GM12875 (cell line): ENCODE results near the gene CFAP100.

ENCODE experiments used
- H3K4me3 ChIP-seq: one replicate; pipeline ENCODE4 v1.5.1; 2011; ENCODE audit warnings: low read depth, low read length, control low read depth
- TF ChIP-seq, protein P1 (sequence below): IDR thresholded peaks from 2 replicates; pipeline ENCODE4 v1.5.1; 2011; ENCODE audit warnings: low read depth, mild to moderate bottlenecking, control low read depth, inconsistent platforms, low read length, moderate library complexity, borderline replicate concordance; ENCODE audit not compliant: insufficient read depth

CFAP100 gene

DNA sequence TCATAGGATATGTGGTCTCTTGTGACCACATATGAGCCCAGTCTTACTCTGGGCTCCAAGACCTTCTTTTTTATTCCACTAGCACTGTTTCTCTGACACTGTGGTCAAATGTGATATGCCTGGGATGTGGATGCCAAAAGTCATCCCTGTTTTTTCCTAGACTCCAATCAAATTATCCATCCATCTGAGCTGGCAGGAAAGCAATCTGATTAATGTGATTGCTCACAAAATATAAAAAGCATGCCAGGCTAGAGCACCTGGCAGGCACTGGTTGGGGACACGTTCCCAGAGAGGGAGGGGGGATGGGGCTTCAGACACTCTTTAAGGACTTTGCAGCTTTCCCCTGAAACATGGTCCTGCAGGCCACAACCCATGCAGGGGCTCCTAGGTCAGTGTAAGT is 3.1 kb upstream of the CFAP100 start:
- TF ChIP-seq, protein P1, sequence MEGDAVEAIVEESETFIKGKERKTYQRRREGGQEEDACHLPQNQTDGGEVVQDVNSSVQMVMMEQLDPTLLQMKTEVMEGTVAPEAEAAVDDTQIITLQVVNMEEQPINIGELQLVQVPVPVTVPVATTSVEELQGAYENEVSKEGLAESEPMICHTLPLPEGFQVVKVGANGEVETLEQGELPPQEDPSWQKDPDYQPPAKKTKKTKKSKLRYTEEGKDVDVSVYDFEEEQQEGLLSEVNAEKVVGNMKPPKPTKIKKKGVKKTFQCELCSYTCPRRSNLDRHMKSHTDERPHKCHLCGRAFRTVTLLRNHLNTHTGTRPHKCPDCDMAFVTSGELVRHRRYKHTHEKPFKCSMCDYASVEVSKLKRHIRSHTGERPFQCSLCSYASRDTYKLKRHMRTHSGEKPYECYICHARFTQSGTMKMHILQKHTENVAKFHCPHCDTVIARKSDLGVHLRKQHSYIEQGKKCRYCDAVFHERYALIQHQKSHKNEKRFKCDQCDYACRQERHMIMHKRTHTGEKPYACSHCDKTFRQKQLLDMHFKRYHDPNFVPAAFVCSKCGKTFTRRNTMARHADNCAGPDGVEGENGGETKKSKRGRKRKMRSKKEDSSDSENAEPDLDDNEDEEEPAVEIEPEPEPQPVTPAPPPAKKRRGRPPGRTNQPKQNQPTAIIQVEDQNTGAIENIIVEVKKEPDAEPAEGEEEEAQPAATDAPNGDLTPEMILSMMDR, result no peak

DNA sequence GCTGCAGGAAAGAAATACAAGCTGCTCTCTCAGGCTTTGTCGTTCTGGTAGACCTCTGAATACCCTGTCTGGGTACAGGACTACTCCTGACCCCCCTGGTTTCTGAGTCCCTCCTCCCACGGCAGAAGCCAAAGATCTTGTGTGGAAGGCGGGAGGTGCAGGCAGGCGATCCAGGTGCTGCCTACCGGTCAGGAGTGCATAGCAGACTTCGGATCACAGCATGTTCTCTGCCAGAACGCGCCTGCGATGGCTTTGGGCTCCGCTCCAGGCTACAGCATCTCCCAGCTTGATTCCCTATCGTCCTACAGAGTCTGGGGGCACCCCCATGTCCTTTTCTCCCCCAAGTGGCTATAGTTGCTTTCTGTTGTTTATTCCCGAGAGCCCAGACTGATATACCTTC is 2.5 kb upstream of the CFAP100 start:
- TF ChIP-seq, protein P1, result no peak
- no peak overlapping the region for H3K4me3 ChIP-seq

More for the DNA sequence above, 3.1 kb upstream of the CFAP100 start:
- no peak overlapping the region for H3K4me3 ChIP-seq

DNA sequence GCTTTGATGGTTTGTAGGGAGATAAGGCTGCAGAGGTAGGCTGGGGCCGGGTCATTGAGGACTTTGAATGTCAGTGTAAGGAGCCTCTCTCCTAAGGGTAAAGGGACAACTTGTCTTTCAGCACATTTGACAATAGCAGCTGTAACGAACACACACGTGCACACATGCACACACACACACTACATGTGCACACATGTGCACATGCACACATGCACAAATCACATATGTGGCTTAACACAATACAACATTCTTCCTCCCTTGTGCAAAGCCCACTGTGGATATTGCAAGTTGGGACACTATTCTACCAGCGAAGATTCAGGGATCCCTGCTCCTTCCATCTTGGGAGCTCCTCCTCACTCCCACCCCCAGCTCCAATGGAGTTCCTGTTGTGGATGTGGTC is 1.1 kb upstream of the CFAP100 start:
- H3K4me3 ChIP-seq, result no peak overlapping the region
- TF ChIP-seq, protein P1, result no peak

DNA sequence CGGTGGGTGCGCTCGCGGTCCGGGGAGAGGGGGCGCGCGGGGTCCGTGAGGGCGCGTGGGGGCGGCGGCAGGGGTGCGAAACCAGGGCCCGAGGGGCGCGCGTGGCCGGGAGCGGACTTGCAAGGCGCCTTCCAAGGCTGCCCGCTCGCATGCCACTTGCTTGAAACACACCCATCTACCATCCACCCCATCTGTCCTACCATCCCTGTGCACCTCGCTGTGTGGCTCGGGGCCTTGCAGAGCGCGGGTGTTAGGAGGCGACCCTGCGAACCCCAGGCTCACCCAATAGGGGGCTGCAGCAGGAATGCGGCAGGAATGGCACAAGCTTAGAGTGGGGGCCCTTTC is 240 bp downstream of the CFAP100 start:
- H3K4me3 ChIP-seq, result no peak overlapping the region
- TF ChIP-seq, protein P1, result no peak

DNA sequence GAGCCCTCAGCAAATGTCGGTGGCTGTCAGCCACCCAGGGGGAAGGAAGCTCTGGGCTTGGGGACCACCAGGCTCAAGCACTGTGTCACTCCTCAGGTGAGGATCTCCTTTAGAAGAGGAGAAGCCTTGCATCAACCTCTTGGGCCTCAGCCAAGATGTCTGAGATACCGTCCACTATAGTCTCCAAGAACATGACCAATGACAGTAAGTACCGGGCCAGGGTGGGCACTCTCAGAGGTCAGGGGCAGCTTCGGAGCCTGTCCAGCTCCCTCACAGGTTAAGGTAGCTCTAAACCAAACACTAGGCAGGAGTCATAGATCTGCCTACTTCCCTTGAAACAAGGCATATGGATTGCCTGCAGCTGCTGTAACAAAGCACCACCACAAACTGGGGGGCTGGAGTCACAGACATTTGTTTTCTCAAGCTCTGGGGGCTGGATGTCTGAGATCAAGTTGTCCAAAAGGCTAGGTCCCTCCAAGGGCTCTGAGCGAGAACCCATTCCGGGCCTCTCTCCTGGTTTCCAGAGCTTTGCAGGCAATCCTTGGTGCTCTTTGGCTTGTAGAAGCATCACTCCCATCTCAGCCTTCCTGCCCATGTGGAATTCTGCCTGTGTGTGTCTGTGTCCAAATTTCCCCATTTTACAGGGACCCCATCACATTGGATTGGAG is 1.3 kb downstream of the CFAP100 start:
- TF ChIP-seq, protein P1, result no peak
- no peak overlapping the region for H3K4me3 ChIP-seq

DNA sequence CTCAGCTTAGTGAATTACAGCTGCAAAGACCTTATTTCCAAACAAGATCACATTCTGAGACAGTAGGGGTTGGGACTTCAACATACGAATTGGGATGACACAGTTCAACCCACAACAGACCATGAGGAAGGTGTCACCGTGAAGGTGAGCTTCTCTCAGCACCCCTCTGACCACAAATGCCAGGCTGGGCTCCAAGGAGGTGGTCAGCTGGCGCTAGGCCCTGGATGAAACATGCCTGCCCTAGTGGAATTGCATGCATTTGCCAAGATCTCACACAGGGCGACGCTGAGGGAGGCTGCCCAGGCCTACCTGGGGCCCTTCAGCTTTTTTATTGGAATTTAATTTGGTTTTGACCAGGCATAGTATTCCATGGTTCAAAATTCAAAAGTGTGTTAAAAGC is 1.8 kb downstream of the CFAP100 start:
- TF ChIP-seq, protein P1, result no peak

DNA sequence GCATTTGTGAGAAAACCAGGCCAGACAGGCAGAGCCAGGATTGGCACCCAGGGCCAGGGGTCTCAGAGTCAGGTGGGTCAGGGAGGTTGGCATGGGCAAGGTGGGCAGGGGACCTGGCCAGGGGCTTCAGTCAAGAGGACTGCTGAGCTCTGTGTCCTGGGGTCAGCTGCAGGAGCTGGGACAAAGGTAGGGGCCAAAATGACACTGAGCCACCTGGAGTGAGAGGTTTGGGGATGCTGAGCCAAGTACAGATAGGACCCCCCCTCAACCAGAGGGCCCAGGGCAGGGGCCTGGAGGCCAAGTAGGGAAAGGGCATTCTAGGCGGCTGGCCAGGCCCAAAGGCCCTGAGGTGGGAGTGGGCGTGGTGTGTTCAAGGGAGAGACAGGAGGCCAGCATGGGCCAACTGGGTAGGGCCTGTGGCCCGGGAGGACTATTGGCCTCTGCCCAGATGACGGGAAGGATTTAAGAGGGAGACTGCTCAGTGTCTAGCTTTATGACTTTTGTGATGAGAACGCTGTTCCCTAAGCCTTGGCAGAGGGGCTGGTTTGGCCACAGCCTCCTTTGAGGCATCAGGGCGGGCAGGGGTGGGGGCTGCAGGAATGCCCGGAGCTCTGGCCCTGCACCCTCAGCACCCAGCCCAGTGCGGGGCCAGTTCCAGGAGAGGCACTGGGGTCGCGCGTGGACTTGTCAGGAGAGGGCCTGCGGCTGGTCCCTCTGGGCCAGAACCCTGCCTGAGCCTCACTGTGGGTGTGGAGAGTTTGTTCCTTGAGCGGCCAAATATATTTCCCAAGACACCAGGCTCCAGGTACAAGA is 3.1 kb downstream of the CFAP100 start:
- TF ChIP-seq, protein P1, result no peak
- no peak overlapping the region for H3K4me3 ChIP-seq

More for the DNA sequence above, 1.8 kb downstream of the CFAP100 start:
- no peak overlapping the region for H3K4me3 ChIP-seq
